Islet precursor cell (in vitro differentiated cells): ENCODE measurements around the gene SLC36A3.
"Not testable (repeated sequence)": the region's sequence is repeated elsewhere in the genome, so short reads cannot be mapped to it uniquely, and the experiment has no call there.

ENCODE experiments used
- DNase-seq: peaks from one replicate; pipeline ENCODE4 v3.0.0-alpha.2; 2018

The SLC36A3 gene

GRCh38 chr5:151303666-151304065 is at the start of gene SLC36A3:
Gene SLC36A3 (minus strand): TSS chr5:151303766. CDS start chr5:151303354, 412 bp downstream.
- no peak for DNase-seq

GRCh38 chr5:151351671-151352070 is 48.1 kb upstream of the SLC36A3 start:
- no peak for DNase-seq

- no peak for DNase-seq
Observed at GRCh38 chr5:151348789-151349188, 45.2 kb upstream of the SLC36A3 start.

GRCh38 chr5:151347369-151347768 is 43.8 kb upstream of the SLC36A3 start, which contains the start of gene SLC36A2:
Gene SLC36A2 (minus strand): TSS chr5:151347559. CDS start chr5:151347460, 99 bp downstream.
- no peak for DNase-seq

GRCh38 chr5:151345808-151346478 is 42.4 kb upstream of the SLC36A3 start:
- peak; percentile 60 for DNase-seq

- no peak for DNase-seq
Observed at GRCh38 chr5:151345187-151345807, 41.7 kb upstream of the SLC36A3 start.

- no peak for DNase-seq
Observed at GRCh38 chr5:151344088-151344487, 40.5 kb upstream of the SLC36A3 start.

GRCh38 chr5:151340004-151340403 is 36.4 kb upstream of the SLC36A3 start:
- no peak for DNase-seq

GRCh38 chr5:151338734-151339133 is 35.2 kb upstream of the SLC36A3 start:
- no peak for DNase-seq

- no peak for DNase-seq
Observed at GRCh38 chr5:151332857-151333256, 29.3 kb upstream of the SLC36A3 start.

- no peak for DNase-seq
Observed at GRCh38 chr5:151328734-151329133, 25.2 kb upstream of the SLC36A3 start.

- no peak for DNase-seq
Observed at GRCh38 chr5:151327585-151327984, 24.0 kb upstream of the SLC36A3 start.

GRCh38 chr5:151326266-151326665 is 22.7 kb upstream of the SLC36A3 start:
- peak; percentile 53 for DNase-seq

- peak; percentile 31 for DNase-seq
Observed at GRCh38 chr5:151320481-151320880, 16.9 kb upstream of the SLC36A3 start.

- peak; percentile 74 for DNase-seq
Observed at GRCh38 chr5:151318850-151319732, 15.5 kb upstream of the SLC36A3 start.

- DNase-seq = no peak
Observed at GRCh38 chr5:151317871-151318270, 14.3 kb upstream of the SLC36A3 start.

- DNase-seq = peak; percentile 81
Observed at GRCh38 chr5:151315998-151316597, 12.5 kb upstream of the SLC36A3 start.

- no peak for DNase-seq
Observed at GRCh38 chr5:151313357-151313756, 9.8 kb upstream of the SLC36A3 start.

GRCh38 chr5:151312756-151313324 is 9.3 kb upstream of the SLC36A3 start:
- peak; percentile 70 for DNase-seq

GRCh38 chr5:151310932-151311331 is 7.4 kb upstream of the SLC36A3 start:
- no peak for DNase-seq

GRCh38 chr5:151309821-151310220 is 6.3 kb upstream of the SLC36A3 start:
- not testable (repeated sequence) for DNase-seq

GRCh38 chr5:151309266-151309665 is 5.7 kb upstream of the SLC36A3 start:
- not testable (repeated sequence) for DNase-seq
